Activated B cell treated with CpG ODN at 0.5 μM for 24 hours (primary cell): ENCODE results near the gene PRKAR2B. TPM values are rescaled to one million over a fixed set of nuclear protein-coding genes. Genes with fewer than 3 reads are reported as not detected.

Experiments
- ATAC-seq: fragments of 200-7000 bp; cut with Tn5 transposase; one replicate; pipeline ENCODE4 v1.10.0; 2021; ENCODE audit warnings: low read depth, mild to moderate bottlenecking, moderate library complexity
- CTCF ChIA-PET: fragments of 350-600 bp; sonication (Branson Sonifier 250); formaldehyde crosslinking; loops from one replicate; lab custom pipeline; 2021; ENCODE audit warnings: antibody characterized with exemption; lab: Charles Lee
- POLR2A ChIA-PET: fragments of 350-600 bp; sonication (Branson Sonifier 250); formaldehyde crosslinking; loops from one replicate; lab custom pipeline; 2021; ENCODE audit warnings: antibody characterized with exemption; lab: Charles Lee
- DNase-seq: peaks from one replicate; pipeline ENCODE4 v3.0.0; 2022
- H3K27ac Mint-ChIP-seq: one replicate; pipeline ENCODE4 v1.8.0; 2020; ENCODE audit warnings: mixed read lengths
- H3K27me3 Mint-ChIP-seq: one replicate; pipeline ENCODE4 v1.8.0; 2021; ENCODE audit warnings: mixed read lengths
- H3K36me3 Mint-ChIP-seq: one replicate; pipeline ENCODE4 v1.8.0; 2021; ENCODE audit warnings: low read depth, mixed read lengths
- H3K4me1 Mint-ChIP-seq: one replicate; pipeline ENCODE4 v1.8.0; 2021; ENCODE audit warnings: mixed read lengths
- H3K4me3 Mint-ChIP-seq: one replicate; pipeline ENCODE4 v1.8.0; 2020; ENCODE audit warnings: mild to moderate bottlenecking, mixed read lengths
- H3K9me3 Mint-ChIP-seq: one replicate; pipeline ENCODE4 v1.8.0; 2020; ENCODE audit warnings: mixed read lengths
- CTCF ChIP-seq: fragments of 200-600 bp; IDR thresholded peaks from one replicate; pipeline ENCODE4 v1.8.0; 2022; ENCODE audit warnings: antibody characterized with exemption, mild to moderate bottlenecking
- intact Hi-C: fragments of 100-400 bp; cut with micrococcal nuclease; formaldehyde crosslinking; loops from one replicate; pipeline ENCODE4 v1.15.1; 2024
- total RNA-seq: library from RNA; stranded (reverse); gene quantifications from 2 replicates; pipeline ENCODE4 v1.2.3, GENCODE V29; 2022

The PRKAR2B gene
- total RNA-seq, 1 donor from 2014 or later: 0.71 TPM

- CTCF ChIA-PET: interaction anchor here (1.5 kb wide), 1 partner anchor 32 kb away, joined by 4 read pairs; no protein-coding TSS in a partner anchor
These were observed 135.9 kb downstream of the PRKAR2B start for GRCh38 chr7:107180378-107180777.

GRCh38 chr7:107181172-107181571, 136.7 kb downstream of the PRKAR2B start:
- no peaks in the 10 kb centered on the region for H3K27me3 Mint-ChIP-seq
- no peaks in the 10 kb centered on the region for H3K9me3 Mint-ChIP-seq
- no peak overlapping the region for H3K4me3 Mint-ChIP-seq
- H3K27ac Mint-ChIP-seq: peak overlapping the region; percentile 71
- ChIA-PET POLR2A (interaction anchor here (3.6 kb wide), 1 partner anchor 12 kb away, joined by 52 read pairs; the partner anchor contains the start of gene HBP1), CTCF (interaction anchor here (1.5 kb wide), 1 partner anchor 33 kb away, joined by 4 read pairs; no protein-coding TSS in a partner anchor)
- DNase-seq: no peak
- no peak for TF ChIP-seq CTCF
- ATAC-seq: no peak
- H3K36me3 Mint-ChIP-seq: peaks cover 64% of the 10 kb centered on the region
- H3K4me1 Mint-ChIP-seq: peaks cover 30% of the 10 kb centered on the region
- intact Hi-C loops: no loop called here

More at GRCh38 chr7:107180378-107180777, 135.9 kb downstream of the PRKAR2B start:
- H3K4me3 Mint-ChIP-seq: peak overlapping the region; percentile 33
- H3K27ac Mint-ChIP-seq: peak overlapping the region; percentile 71
- DNase-seq (no peak), ATAC-seq (peak; percentile 84)
- no peaks in the 10 kb centered on the region for H3K27me3 Mint-ChIP-seq
- H3K36me3 Mint-ChIP-seq: peaks cover 60% of the 10 kb centered on the region
- TF ChIP-seq CTCF: no peak
- POLR2A ChIA-PET: interaction anchor here (3.6 kb wide), 1 partner anchor 11 kb away, joined by 52 read pairs; the partner anchor contains the start of gene HBP1
- intact Hi-C loops: loop anchor here (1.0 kb wide), 1 partner anchor 10 kb away; no protein-coding TSS in a partner anchor
- H3K4me1 Mint-ChIP-seq: peaks cover 33% of the 10 kb centered on the region
- H3K9me3 Mint-ChIP-seq: no peaks in the 10 kb centered on the region

GRCh38 chr7:107185716-107186115, 141.2 kb downstream of the PRKAR2B start:
- POLR2A ChIA-PET: interaction anchor here (0.6 kb wide), 1 partner anchor 60 kb away, joined by 4 read pairs; no protein-coding TSS in a partner anchor
- no peak for ATAC-seq
- Mint-ChIP-seq H3K36me3 (peaks cover 86% of the 10 kb centered on the region), H3K4me1 (peaks cover 5% of the 10 kb centered on the region), H3K9me3 (no peaks in the 10 kb centered on the region), H3K27me3 (no peaks in the 10 kb centered on the region), H3K4me3 (no peak overlapping the region), H3K27ac (no peak overlapping the region)
- CTCF ChIA-PET: interaction anchor here (0.7 kb wide), 1 partner anchor 393 kb away, joined by 3 read pairs; no protein-coding TSS in a partner anchor
- no peak for TF ChIP-seq CTCF
- no peak for DNase-seq
- intact Hi-C loops: no loop called here

- no peak overlapping the region for H3K27ac Mint-ChIP-seq
- ChIA-PET POLR2A (no interaction called here), CTCF (interaction anchor here (0.7 kb wide), 1 partner anchor 394 kb away, joined by 3 read pairs; no protein-coding TSS in a partner anchor)
- DNase-seq: no peak
- no peak for ATAC-seq
- H3K27me3 Mint-ChIP-seq: no peaks in the 10 kb centered on the region
- no peaks in the 10 kb centered on the region for H3K4me1 Mint-ChIP-seq
- intact Hi-C loops: no loop called here
- no peak overlapping the region for H3K4me3 Mint-ChIP-seq
- TF ChIP-seq CTCF: no peak
- H3K9me3 Mint-ChIP-seq: no peaks in the 10 kb centered on the region
- peaks cover 85% of the 10 kb centered on the region for H3K36me3 Mint-ChIP-seq
These were observed 141.7 kb downstream of the PRKAR2B start for GRCh38 chr7:107186240-107186639.

- POLR2A ChIA-PET: no interaction called here
These were observed 143.3 kb downstream of the PRKAR2B start for GRCh38 chr7:107187774-107188173.

More at GRCh38 chr7:107187774-107188173, 143.3 kb downstream of the PRKAR2B start:
- H3K4me3 Mint-ChIP-seq: no peak overlapping the region
- ATAC-seq: no peak
- H3K27me3 Mint-ChIP-seq: no peaks in the 10 kb centered on the region
- no peak overlapping the region for H3K27ac Mint-ChIP-seq
- H3K4me1 Mint-ChIP-seq: no peaks in the 10 kb centered on the region
- CTCF ChIA-PET: no interaction called here
- DNase-seq: no peak
- no peak for TF ChIP-seq CTCF
- H3K36me3 Mint-ChIP-seq: peaks cover 86% of the 10 kb centered on the region
- no peaks in the 10 kb centered on the region for H3K9me3 Mint-ChIP-seq
- intact Hi-C loops: no loop called here
